Mucosa of gallbladder (tissue), 1 donor: Measurements from ENCODE around the gene FMN1. TPM values are rescaled to one million over a fixed set of nuclear protein-coding genes. Genes with fewer than 3 reads are reported as not detected.
"Not testable (repeated sequence)": the region's sequence is repeated elsewhere in the genome, so short reads cannot be mapped to it uniquely, and the experiment has no call there.

Source experiments
- DNase-seq: peaks from one replicate; pipeline ENCODE4 v3.0.0-alpha.2; 2020; ENCODE audit warnings: low spot score
- total RNA-seq: library from RNA; stranded (reverse); gene quantifications from one replicate; pipeline ENCODE4 v1.2.1, GENCODE V29; 2021
- donor health status: DM: no; HTN: no; CAD: no.

FMN1 gene
- total RNA-seq, 1 donor from 2014 or later, result 18.2 TPM

GRCh38 chr15:32977506-32977905, 217.0 kb downstream of the FMN1 start:
- no peak for DNase-seq

DNA sequence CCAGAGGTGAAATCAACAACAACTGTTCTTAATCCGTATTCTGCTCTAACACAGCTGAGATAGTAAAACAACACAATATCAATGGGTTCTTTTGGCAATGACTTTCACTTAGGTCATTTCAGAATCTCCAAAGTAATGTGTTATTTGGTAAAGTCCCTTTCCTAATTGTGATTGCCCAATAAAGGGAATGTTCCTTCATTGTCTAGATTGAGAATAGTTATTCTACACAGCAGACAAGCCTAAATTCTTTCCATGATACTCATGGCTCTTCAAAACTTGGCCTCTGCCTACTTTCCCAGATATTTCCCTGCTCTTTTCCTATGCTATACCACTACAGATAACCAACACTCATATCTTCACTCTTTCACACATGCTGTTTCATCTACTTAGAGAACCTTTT, 219.8 kb downstream of the FMN1 start:
- no peak for DNase-seq

GRCh38 chr15:32972686-32973085, 221.8 kb downstream of the FMN1 start:
- DNase-seq, result no peak

DNA sequence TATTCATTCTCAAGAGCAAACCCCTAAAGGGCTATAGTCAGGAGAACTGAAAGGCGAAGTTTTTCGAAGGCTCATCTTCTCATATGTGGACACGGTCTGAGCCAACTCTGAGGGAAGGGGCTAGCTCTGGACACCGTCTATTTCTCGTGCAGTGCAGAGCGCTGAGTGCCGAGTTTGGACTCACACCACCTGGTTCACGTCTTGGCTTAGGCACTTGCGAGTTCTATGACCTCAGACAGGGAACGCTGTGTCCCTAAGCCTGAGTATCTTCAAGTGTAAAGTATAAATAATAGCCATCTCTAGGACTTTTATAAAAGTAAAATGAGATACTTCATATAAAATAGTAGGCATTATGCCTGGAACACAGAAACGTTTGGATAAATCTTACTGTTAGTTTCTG, 223.7 kb downstream of the FMN1 start:
- peak; percentile 23 for DNase-seq

DNA sequence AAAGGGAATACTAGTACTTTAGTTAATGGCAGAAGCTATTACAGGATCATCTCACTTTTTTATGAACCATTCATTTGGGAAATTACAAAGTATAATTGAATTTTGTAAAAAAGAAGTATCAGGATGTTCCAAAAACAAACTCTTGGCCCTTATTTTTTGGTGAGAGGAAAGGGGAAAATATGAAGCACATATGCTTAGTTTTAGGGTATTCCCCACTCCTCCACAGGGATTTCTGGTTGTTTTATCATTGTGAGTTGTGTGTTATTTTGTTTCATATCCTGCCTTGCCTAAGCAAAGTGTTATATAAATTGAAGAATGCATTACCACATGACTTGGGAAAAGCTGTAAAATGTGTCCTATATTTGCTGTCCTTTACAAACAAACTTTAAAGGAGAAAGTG, 227.0 kb downstream of the FMN1 start:
- DNase-seq, result no peak

GRCh38 chr15:32966512-32966911, 228.0 kb downstream of the FMN1 start:
- no peak for DNase-seq

DNA sequence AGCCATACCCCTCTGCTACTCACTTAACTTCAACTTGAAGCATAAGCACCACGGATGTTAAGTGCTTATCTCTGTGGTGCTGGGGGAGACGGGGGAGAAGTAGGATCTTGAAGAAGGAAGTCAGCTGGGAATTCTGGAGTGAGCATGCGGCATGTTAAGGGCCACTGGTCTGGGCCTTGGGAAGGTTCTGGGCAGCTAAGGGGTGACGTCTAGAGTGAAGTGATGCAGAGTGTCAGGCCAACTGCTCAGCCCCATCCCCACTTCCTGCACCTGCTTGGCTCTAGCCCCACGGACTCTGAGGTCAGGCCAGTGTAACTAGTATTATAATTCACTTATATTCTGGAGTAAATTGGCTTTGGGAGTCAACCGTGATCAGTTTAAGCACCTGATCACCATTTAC, 228.6 kb downstream of the FMN1 start:
- no peak for DNase-seq

GRCh38 chr15:32959077-32959476, 235.4 kb downstream of the FMN1 start:
- no peak for DNase-seq

- DNase-seq, result no peak
These were observed 237.3 kb downstream of the FMN1 start for GRCh38 chr15:32957219-32957618.

GRCh38 chr15:32956711-32957110, 237.8 kb downstream of the FMN1 start:
- DNase-seq, result no peak

GRCh38 chr15:32956006-32956405, 238.5 kb downstream of the FMN1 start:
- no peak for DNase-seq

DNA sequence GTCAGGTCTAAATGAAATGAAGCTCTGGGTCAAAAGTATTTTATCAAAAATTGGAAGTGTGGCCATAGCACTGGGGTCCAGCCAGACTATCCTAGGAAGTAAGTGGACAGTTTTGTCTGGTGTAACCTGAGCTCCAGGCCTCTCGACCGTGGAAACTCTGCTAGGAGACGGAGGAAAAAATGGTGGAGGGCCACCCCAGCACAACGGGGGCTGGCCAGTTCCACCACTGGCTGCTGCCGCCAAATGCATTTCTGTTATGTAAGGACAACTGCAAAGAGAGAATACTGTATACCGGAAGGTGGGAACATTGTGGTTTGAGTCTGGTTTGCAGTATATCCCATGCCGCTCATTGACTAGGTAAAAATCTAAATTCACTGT, 241.0 kb downstream of the FMN1 start:
- DNase-seq, result no peak

- DNase-seq, result no peak
These were observed 241.5 kb downstream of the FMN1 start for GRCh38 chr15:32952901-32953532.

GRCh38 chr15:32951736-32952464, 242.6 kb downstream of the FMN1 start:
- DNase-seq, result no peak

DNA sequence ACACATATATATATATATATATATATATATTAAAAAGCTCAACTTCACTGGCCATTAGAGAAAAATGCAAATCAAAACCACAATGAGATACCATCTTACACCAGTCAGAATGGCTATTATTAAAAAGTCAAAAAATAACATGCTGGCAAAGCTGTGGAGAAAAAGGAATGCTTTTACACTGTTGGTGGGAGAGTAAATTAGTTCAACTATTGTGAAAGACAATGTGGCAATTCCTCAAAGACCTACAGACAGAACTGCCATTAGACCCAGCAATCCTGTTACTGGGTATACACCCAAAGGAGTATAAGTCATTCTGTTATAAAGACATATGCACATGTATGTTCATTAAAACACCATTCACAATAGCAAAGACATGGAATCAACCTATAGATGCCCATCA, 244.5 kb downstream of the FMN1 start:
- DNase-seq, result not testable (repeated sequence)

- no peak for DNase-seq
These were observed 248.3 kb downstream of the FMN1 start for GRCh38 chr15:32946210-32946609.

DNA sequence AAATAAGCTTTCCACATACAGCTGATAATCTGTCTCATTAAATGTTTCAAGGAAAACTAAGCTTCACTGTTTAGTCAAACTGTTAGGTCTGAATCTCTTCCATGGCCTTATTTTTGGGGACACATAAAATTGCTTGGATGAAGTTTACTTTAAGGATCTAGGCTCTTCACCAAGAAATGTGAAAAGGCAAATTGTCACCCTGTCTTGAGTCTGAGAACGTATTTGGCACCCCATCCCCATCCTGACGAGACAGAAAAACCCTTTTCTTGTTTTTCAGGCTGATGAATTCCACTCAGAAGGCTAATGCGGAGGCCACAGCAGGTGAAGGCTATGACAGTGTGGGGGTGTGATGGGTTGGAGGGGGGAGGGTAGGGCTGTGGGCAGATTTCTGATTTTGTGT, 250.1 kb downstream of the FMN1 start:
- no peak for DNase-seq

DNA sequence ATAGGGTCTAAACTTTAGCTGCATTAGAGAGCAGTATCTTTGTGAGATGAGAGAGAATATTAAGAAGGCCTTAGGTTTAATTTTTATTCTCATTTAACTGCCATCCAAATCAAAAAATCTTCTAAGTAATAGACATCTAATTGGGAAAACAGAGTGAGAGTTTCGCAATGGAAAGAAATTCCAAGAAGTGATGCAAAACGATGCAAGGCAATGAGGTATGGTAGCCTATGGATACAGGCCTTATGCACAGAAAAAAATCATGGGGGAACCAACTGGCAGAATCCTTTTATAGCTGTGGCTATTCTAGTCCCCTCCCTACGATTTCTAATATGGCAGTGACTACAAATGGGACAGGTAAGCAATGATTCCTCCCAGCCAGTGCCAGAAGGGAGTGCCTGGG, 250.8 kb downstream of the FMN1 start:
- DNase-seq, result no peak

DNA sequence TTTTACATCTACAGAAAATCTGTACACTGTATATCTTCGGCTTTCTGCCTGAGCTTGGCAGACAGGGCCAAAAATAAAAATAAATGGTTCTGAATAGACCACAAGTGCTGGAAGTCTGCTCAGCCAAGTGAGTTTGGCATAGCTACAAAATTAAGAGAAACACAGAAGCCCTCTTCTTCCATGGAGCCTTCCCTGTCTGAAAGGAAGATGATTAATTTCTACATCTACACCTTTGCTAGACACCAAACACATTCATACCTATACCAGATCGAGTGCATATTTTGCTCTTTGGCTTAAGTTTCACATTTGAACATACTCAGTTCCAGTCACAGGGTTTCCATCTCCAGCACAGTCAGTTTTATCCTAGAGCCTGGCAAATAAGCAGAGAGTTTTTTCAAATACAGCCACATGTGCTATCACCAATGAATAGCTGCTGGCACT, 252.1 kb downstream of the FMN1 start:
- no peak for DNase-seq

- no peak for DNase-seq
These were observed 252.7 kb downstream of the FMN1 start for GRCh38 chr15:32941823-32942222.

GRCh38 chr15:32936976-32937375, 257.5 kb downstream of the FMN1 start:
- DNase-seq, result no peak

- DNase-seq, result no peak
These were observed 258.1 kb downstream of the FMN1 start for GRCh38 chr15:32936283-32936918.

DNA sequence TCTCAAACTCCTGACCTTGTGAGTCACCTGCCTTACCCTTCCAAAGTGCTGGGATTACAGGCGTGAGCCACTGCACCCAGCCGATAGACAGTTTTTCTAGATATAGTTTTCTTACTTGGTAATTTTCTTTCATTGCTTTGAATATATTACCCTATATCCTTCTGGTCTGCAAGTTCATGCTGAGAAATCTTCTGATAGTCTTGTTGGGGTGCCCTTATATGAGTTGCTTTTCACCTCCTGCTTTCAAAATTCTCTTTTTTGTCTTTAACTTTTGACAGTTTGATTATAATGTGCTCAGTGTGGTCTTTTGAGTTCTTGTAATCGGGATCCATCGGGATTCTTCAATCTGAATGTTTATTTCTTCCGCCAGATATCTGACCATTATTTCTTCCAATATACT, 259.4 kb downstream of the FMN1 start:
- no peak for DNase-seq
